ENCODE data around the gene SGMS1. TPM values are rescaled to one million over a fixed set of nuclear protein-coding genes. Genes with fewer than 3 reads are reported as not detected.

The SGMS1 gene
- total and polyA plus RNA-seq, 2 donors (not counting 1 experiment from before 2014, with no cell fraction given): 10.0 to 43.5 TPM

GRCh38 chr10:50453940-50454339 is 169.8 kb downstream of the SGMS1 start:
- H3K27ac ChIP-seq (ENCODE audit: low read length in 2 of 2): no peak overlapping the region
- no peaks in the 10 kb centered on the region for H3K36me3 ChIP-seq (replicated peaks in 1 of 2; ENCODE audit: control extremely low read depth in 1 of 2, control insufficient read depth in 1 of 2, extremely low read depth in 1 of 2, insufficient read depth in 2 of 2, low read length in 1 of 2)
- no peak overlapping the region for H2AFZ ChIP-seq (ENCODE audit: insufficient read depth, low read depth, low read length, poor library complexity, severe bottlenecking)
- no peaks in the 10 kb centered on the region for H3K9me3 ChIP-seq (ENCODE audit: control extremely low read depth in 1 of 3, control insufficient read depth in 2 of 3, insufficient read depth in 1 of 3, low read length in 2 of 3)
- Mint-ChIP-seq H3K27ac (no peak overlapping the region), H3K9me3 (ENCODE audit: insufficient read depth) (no peaks in the 10 kb centered on the region), H3K4me3 (no peak overlapping the region), H3K27me3 (no peaks in the 10 kb centered on the region), H3K4me1 (peaks cover 57% of the 10 kb centered on the region)
- H3K27me3 ChIP-seq (replicated peaks in 1 of 4; ENCODE audit: control extremely low read depth in 1 of 4, control insufficient read depth in 3 of 4, insufficient read depth in 4 of 4, low read length in 3 of 4): no peaks in the 10 kb centered on the region
- H3K9ac ChIP-seq (ENCODE audit: low read length): no peak overlapping the region
- no CpG with 5 or more reads among the region's 1 CpG for WGBS (ENCODE audit: insufficient coverage)
- ChIA-PET POLR2A (no interaction called here), CTCF (interaction anchor here (2.1 kb wide), 2 partner anchors 17 to 33 kb away, joined by 6 to 9 read pairs; no protein-coding TSS in a partner anchor)
- no peak overlapping the region for H3K4me3 ChIP-seq (ENCODE audit: control extremely low read depth in 1 of 5, extremely low read depth in 1 of 5, insufficient read depth in 1 of 5, low read depth in 2 of 5, low read length in 4 of 5)
- TF ChIP-seq CTCF (IDR thresholded peaks at IDR 0.05) (no peak), EZH2 (IDR thresholded peaks at IDR 0.05; ENCODE audit: borderline replicate concordance, insufficient read depth, low read depth, low read length, poor library complexity, severe bottlenecking) (no peak)
- DNase-seq: no peak
- peaks cover 19 to 42% of the 10 kb centered on the region in 2 donors for H3K4me1 ChIP-seq (ENCODE audit: control insufficient read depth in 2 of 2, insufficient read depth in 2 of 2, low read length in 2 of 2)
- no peak overlapping the region for H3K4me2 ChIP-seq (replicated peaks; ENCODE audit: low read depth, low read length, poor library complexity, severe bottlenecking)
- H3K79me2 ChIP-seq (ENCODE audit: control insufficient read depth, insufficient read depth, low read length): peaks cover 20% of the 10 kb centered on the region
- ATAC-seq (ENCODE audit: low read depth): no peak
- H4K20me1 ChIP-seq (ENCODE audit: control insufficient read depth, insufficient read depth, low read length, poor library complexity, severe bottlenecking): no peaks in the 10 kb centered on the region
- intact Hi-C loops (cut with micrococcal nuclease): loop anchor here (10.0 kb wide), 2 partner anchors 89 to 171 kb away; partner anchors contain the start of gene SGMS1

GRCh38 chr10:50452603-50453002 is 171.2 kb downstream of the SGMS1 start:
- H3K9me3 ChIP-seq (ENCODE audit: control extremely low read depth in 1 of 3, control insufficient read depth in 2 of 3, insufficient read depth in 1 of 3, low read length in 2 of 3): no peaks in the 10 kb centered on the region
- peak; percentile 58 for DNase-seq
- H3K27ac ChIP-seq (ENCODE audit: low read length in 2 of 2): peak overlapping the region; percentile 8 to 22
- Mint-ChIP-seq H3K27ac (peak overlapping the region; percentile 33), H3K27me3 (no peaks in the 10 kb centered on the region), H3K4me3 (peak overlapping the region; percentile 32), H3K9me3 (ENCODE audit: insufficient read depth) (no peaks in the 10 kb centered on the region), H3K4me1 (peaks cover 57% of the 10 kb centered on the region)
- H3K4me1 ChIP-seq (ENCODE audit: control insufficient read depth in 2 of 2, insufficient read depth in 2 of 2, low read length in 2 of 2): peaks cover 19 to 42% of the 10 kb centered on the region in 2 donors
- TF ChIP-seq EZH2 (IDR thresholded peaks at IDR 0.05; ENCODE audit: borderline replicate concordance, insufficient read depth, low read depth, low read length, poor library complexity, severe bottlenecking): no peak
- TF ChIP-seq CTCF (IDR thresholded peaks at IDR 0.05): no peak
- no peaks in the 10 kb centered on the region for H3K36me3 ChIP-seq (replicated peaks in 1 of 2; ENCODE audit: control extremely low read depth in 1 of 2, control insufficient read depth in 1 of 2, extremely low read depth in 1 of 2, insufficient read depth in 2 of 2, low read length in 1 of 2)
- H3K4me2 ChIP-seq (replicated peaks; ENCODE audit: low read depth, low read length, poor library complexity, severe bottlenecking): peak overlapping the region; percentile 47
- POLR2A ChIA-PET: no interaction called here
- CTCF ChIA-PET: no interaction called here
- no peaks in the 10 kb centered on the region for H3K27me3 ChIP-seq (replicated peaks in 1 of 4; ENCODE audit: control extremely low read depth in 1 of 4, control insufficient read depth in 3 of 4, insufficient read depth in 4 of 4, low read length in 3 of 4)
- no peak overlapping the region for H2AFZ ChIP-seq (ENCODE audit: insufficient read depth, low read depth, low read length, poor library complexity, severe bottlenecking)
- WGBS (ENCODE audit: insufficient coverage): no CpG with 5 or more reads among the region's 2 CpGs
- peak overlapping the region; percentile 33 for H3K9ac ChIP-seq (ENCODE audit: low read length)
- H3K79me2 ChIP-seq (ENCODE audit: control insufficient read depth, insufficient read depth, low read length): peaks cover 20% of the 10 kb centered on the region
- intact Hi-C loops (cut with micrococcal nuclease): loop anchor here (10.0 kb wide), 2 partner anchors 88 to 172 kb away; partner anchors contain the start of gene SGMS1
- no peaks in the 10 kb centered on the region for H4K20me1 ChIP-seq (ENCODE audit: control insufficient read depth, insufficient read depth, low read length, poor library complexity, severe bottlenecking)
- ATAC-seq (ENCODE audit: low read depth): peak; percentile 72
- H3K4me3 ChIP-seq (ENCODE audit: control extremely low read depth in 1 of 5, extremely low read depth in 1 of 5, insufficient read depth in 1 of 5, low read depth in 2 of 5, low read length in 4 of 5): no peak overlapping the region
